ENCODE measurements around the gene RPS6KC1.

DNA sequence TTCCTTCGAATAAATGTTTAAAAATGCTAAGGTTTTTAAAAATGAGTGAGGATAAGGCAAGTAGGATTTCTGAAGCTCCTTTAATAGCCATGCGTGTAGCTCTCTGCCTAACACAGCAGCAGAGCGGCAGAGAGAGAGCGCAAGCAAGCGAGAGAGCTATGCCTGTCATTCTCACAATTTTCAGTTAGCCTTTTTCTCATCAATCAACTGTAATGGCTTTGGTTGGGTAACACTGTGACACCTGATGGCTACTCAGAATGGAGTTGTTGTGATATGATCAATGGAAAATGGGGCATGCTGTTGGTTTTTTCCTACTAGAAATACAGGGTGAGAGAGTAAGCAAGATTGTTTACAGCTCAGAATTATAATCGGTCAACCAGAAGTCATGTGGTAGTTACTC is 198.4 kb downstream of the RPS6KC1 start:
- TF ChIP-seq CEBPG (CRISPR knock-in tag; IDR thresholded peaks at IDR 0.05) = no peak
- no peak for TF ChIP-seq CEBPG (tag; conservative IDR thresholded peaks at IDR 0.05 in 1 of 2, IDR thresholded peaks at IDR 0.05 in 1 of 2)
- TF ChIP-seq, protein P1, sequence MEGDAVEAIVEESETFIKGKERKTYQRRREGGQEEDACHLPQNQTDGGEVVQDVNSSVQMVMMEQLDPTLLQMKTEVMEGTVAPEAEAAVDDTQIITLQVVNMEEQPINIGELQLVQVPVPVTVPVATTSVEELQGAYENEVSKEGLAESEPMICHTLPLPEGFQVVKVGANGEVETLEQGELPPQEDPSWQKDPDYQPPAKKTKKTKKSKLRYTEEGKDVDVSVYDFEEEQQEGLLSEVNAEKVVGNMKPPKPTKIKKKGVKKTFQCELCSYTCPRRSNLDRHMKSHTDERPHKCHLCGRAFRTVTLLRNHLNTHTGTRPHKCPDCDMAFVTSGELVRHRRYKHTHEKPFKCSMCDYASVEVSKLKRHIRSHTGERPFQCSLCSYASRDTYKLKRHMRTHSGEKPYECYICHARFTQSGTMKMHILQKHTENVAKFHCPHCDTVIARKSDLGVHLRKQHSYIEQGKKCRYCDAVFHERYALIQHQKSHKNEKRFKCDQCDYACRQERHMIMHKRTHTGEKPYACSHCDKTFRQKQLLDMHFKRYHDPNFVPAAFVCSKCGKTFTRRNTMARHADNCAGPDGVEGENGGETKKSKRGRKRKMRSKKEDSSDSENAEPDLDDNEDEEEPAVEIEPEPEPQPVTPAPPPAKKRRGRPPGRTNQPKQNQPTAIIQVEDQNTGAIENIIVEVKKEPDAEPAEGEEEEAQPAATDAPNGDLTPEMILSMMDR (IDR thresholded peaks at IDR 0.05 in 2 of 3, conservative IDR thresholded peaks at IDR 0.05 in 1 of 3; ENCODE audit: insufficient read depth in 2 of 3, low read depth in 1 of 3, low read length in 3 of 3) = no peak
- TF ChIP-seq TCF7L2 (IDR thresholded peaks at IDR 0.05; ENCODE audit: low read depth, low read length) = no peak
- TF ChIP-seq DPF2 (IDR thresholded peaks at IDR 0.05) = no peak
- no peak for TF ChIP-seq CBFB (CRISPR knock-in tag; IDR thresholded peaks at IDR 0.05)

Measured in K562 (cell line).